GM12873 (cell line): ENCODE measurements around the gene S100G.

Experiments
- TF ChIP-seq, protein P1 (sequence below): IDR thresholded peaks from 2 replicates; pipeline ENCODE4 v1.5.1; 2012; ENCODE audit warnings: low read depth, mild to moderate bottlenecking, moderate library complexity, low read length, control low read depth; ENCODE audit not compliant: insufficient read depth; ENCODE audit errors: missing control alignments

The S100G gene

DNA sequence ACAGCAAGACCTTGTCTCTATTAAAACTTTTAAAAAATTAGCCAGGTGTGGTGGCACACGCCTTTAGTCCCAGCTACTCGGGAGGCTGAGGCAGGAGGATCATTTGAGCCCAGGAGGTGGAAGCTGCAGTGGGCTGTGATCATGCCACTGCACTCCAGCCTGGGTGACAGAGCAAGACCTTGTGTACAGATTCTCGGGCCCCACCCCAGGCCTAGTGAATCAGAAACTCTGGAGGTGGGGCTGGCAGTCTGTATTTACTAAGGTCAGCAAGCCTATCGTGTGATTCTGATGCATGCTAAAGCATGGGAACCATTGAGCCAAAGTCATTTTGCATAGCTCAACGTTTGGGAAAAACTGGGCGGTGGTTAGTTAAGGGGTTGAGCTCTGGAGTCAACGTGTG, 3.5 kb downstream of the S100G start:
- TF ChIP-seq, protein P1, sequence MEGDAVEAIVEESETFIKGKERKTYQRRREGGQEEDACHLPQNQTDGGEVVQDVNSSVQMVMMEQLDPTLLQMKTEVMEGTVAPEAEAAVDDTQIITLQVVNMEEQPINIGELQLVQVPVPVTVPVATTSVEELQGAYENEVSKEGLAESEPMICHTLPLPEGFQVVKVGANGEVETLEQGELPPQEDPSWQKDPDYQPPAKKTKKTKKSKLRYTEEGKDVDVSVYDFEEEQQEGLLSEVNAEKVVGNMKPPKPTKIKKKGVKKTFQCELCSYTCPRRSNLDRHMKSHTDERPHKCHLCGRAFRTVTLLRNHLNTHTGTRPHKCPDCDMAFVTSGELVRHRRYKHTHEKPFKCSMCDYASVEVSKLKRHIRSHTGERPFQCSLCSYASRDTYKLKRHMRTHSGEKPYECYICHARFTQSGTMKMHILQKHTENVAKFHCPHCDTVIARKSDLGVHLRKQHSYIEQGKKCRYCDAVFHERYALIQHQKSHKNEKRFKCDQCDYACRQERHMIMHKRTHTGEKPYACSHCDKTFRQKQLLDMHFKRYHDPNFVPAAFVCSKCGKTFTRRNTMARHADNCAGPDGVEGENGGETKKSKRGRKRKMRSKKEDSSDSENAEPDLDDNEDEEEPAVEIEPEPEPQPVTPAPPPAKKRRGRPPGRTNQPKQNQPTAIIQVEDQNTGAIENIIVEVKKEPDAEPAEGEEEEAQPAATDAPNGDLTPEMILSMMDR, result no peak

DNA sequence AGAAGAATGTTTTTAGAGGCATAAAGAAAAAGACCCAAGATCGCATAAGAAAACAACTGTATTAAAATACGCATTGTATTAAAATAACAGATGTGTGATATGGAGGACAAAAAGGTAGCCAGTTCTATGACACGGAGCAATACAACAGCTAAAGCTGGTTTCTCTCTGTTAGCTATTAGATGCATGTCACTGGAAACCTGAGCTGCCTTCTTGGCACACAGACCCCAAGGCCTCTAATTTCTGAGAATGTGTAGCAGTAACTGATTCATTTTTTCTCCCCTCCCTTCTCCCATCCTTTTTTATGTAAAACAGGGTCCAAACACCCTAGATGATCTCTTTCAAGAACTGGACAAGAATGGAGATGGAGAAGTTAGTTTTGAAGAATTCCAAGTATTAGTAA, 4.1 kb downstream of the S100G start:
- TF ChIP-seq, protein P1, result no peak

DNA sequence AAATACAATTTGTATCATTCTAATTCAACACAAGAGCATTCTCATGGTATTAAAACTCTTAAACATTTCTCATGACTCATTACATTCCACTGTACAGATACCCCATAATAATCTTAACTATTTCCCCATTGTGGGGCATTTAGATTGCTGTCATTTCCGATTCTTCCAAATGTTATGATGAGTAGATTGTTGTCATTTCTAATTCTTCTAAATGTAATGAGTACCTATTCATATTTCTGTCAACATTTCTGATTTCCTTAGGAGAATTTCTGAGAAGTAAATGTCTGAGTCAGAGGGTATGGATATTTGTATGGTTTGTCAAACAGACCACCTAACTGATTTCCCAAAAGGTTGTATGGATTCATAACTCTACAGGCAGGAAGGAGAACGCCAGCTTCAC, 8.3 kb downstream of the S100G start:
- TF ChIP-seq, protein P1, result no peak

DNA sequence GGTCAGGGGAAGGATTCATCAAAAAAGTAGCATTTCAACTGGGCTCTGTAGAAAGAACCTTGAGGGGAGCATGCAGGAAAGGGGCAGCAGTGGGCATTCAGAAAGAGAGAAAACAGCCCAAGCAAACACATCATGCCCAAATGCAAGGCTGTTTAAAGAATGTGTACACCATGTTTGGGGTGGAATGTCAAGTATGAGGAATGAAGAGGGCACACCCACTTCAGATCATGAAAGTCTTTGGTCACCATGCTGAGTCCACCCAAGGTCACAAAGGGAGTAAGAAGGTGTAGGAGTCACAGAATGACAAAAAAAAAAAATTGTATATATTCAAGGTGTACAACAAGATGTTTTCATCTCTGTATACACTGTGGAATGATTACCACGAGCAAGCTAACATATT, 9.4 kb downstream of the S100G start:
- TF ChIP-seq, protein P1, result no peak

DNA sequence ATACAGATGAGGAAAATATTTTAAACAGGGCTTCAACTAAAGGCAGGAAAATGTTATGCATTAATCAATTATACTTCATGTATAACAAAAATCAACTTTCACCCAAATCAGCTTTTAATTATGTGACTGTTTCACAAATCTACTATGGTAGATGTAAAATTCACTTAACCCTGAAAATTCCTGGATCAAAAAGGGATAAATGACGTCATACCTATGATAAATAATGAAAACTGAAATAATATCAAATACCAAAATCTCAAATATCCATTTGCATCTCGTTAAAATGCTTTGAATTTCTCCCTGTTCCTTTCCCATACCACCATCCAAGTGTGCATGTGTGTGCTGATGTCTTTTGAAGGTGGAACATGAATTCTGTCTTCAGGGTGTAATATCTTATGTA, 11.5 kb downstream of the S100G start:
- TF ChIP-seq, protein P1, result no peak

DNA sequence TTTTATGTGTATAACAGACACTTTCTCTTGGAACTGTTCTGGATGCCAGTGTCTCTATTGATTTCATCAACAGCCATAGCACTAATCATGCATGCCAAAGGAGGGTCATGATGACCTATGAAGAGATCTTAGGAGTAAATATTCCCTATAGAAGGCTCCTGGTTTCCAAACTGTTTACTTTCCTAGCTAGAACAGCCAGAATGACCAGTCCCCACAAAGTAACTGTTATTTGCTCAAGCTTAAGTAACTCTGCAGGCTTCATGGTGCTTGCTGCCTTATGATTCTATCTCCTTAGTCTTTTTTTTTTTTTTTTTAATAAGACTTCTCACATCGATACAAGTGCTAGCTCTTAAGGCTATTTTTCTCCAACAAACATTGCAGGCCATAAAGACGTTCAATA, 12.4 kb downstream of the S100G start:
- TF ChIP-seq, protein P1, result no peak

DNA sequence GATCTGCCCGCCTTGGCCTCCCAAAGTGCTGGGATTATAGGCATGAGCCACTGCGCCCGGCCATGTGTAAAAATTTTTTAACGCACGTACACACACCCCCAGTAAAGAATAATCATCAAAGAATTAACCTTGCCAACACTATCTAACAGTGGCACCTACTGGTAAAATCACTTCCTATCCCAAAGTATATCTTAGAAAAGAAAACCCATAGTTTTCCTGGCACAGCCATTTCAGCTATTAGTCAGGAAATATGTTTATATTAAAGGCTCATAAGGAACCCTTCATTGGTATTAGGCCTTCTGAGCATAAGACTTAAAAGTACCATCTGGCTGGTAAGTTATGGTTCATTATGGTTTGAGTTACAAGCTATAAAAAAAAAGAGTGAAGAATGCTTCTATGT, 14.1 kb downstream of the S100G start:
- TF ChIP-seq, protein P1, result no peak

DNA sequence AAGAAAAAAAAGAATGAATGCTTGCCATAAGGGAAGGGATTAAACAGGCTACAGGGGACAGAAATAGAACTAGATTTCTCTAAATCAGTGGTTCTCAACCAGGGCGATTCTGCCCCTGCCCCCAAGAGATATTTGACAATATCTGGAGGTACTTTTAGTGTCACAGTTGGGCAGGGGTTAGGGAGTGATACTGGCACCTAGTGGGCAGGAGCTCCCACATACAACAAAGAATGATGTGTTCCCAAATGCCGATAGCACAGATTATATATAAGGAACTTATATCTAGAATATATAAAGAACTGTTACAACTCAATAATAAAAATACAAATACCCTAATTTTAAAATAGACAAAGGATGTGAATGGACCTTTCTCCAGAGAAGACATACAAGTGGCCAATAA, 14.7 kb downstream of the S100G start:
- TF ChIP-seq, protein P1, result no peak
